HepG2 (cell line): ENCODE measurements around the gene TPI1. TPM values are rescaled to one million over a fixed set of nuclear protein-coding genes. Genes with fewer than 3 reads are reported as not detected.

Experiments used
- BCL6 ChIP-seq: IDR thresholded peaks from 2 replicates; pipeline ENCODE4 v1.6.1; 2016; ENCODE audit warnings: missing genetic modification reagents, missing compliant biosample characterization
- EP300 ChIP-seq, 3 experiments: sonication (generic) in 1 of 3; formaldehyde crosslinking in 1 of 3; IDR thresholded peaks; 2 replicates each; pipeline versions ENCODE4 v1.5.1 to v1.6.1; 2011 to 2020; ENCODE audit warnings: low read depth in 2 of 3, low read length in 2 of 3, borderline replicate concordance in 1 of 3, improper control_type of control experiment in 1 of 3, mild to moderate bottlenecking in 1 of 3, missing genetic modification reagents in 1 of 3, moderate library complexity in 1 of 3
- KDM2A ChIP-seq: sonication (generic); formaldehyde crosslinking; IDR thresholded peaks from 2 replicates; pipeline ENCODE4 v1.4.0; 2020; ENCODE audit warnings: low read depth, missing genetic modification reagents, borderline replicate concordance
- KLF11 ChIP-seq: IDR thresholded peaks from 2 replicates; pipeline ENCODE4 v1.6.1; 2016; ENCODE audit warnings: missing compliant biosample characterization
- RFXAP ChIP-seq: sonication (generic); formaldehyde crosslinking; IDR thresholded peaks from 2 replicates; pipeline ENCODE4 v1.4.0; 2020; ENCODE audit warnings: missing genetic modification reagents, borderline replicate concordance
- SALL1 ChIP-seq: sonication (generic); formaldehyde crosslinking; IDR thresholded peaks from 2 replicates; pipeline ENCODE4 v1.8.0; 2022; ENCODE audit warnings: mild to moderate bottlenecking, missing genetic modification reagents
- THAP11 ChIP-seq: IDR thresholded peaks from 2 replicates; pipeline ENCODE4 v1.6.1; 2016; ENCODE audit warnings: missing biosample characterization, missing genetic modification reagents
- ZBTB2 ChIP-seq: sonication (generic); formaldehyde crosslinking; IDR thresholded peaks from 2 replicates; pipeline ENCODE4 v1.8.0; 2022; ENCODE audit warnings: low read depth, missing genetic modification reagents
- ZNF407 ChIP-seq: sonication (generic); formaldehyde crosslinking; IDR thresholded peaks from one replicate; pipeline ENCODE4 v1.5.1; 2020; ENCODE audit warnings: mild to moderate bottlenecking, missing genetic modification reagents; ENCODE audit errors: not compliant biosample characterization
- ZSCAN29 ChIP-seq: sonication (generic); formaldehyde crosslinking; conservative IDR thresholded peaks from 2 replicates; pipeline ENCODE4 v1.4.0; 2020; ENCODE audit warnings: mild to moderate bottlenecking, missing genetic modification reagents
- polyA plus RNA-seq, 8 experiments: library from polyadenylated mRNA; depleted of rRNA in 3 of 8; stranded (reverse) in 7 of 8; unstranded in 1 of 8; fragments of >200 nt; fragmentation: Illumina TruSeq in 4 of 8; extraction: Trizol in 4 of 8; gene quantifications; 2 replicates each; pipeline versions ENCODE4 v1.2.1 to v1.2.3, GENCODE V29; 2011 to 2016; ENCODE audit warnings: low read depth in 4 of 8, missing spikeins in 1 of 8, mixed read lengths in 1 of 8; ENCODE audit not compliant: insufficient read depth in 1 of 8
- total RNA-seq, 5 experiments: library from RNA; depleted of rRNA; stranded (reverse); fragments of >200 nt; fragmentation: Illumina TruSeq; extraction: Trizol; gene quantifications; 2 replicates each; pipeline ENCODE4 v1.2.3, GENCODE V29; 2016; ENCODE audit warnings: low read depth in 1 of 5
- TF ChIP-seq, protein P1 (sequence below): IDR thresholded peaks from 2 replicates; pipeline ENCODE4 v1.6.1; 2018; ENCODE audit warnings: missing genetic modification reagents, mild to moderate bottlenecking, missing compliant biosample characterization
- TF ChIP-seq, protein P2 (sequence below): sonication (generic); formaldehyde crosslinking; IDR thresholded peaks from 2 replicates; pipeline ENCODE4 v1.5.1; 2020; ENCODE audit warnings: mild to moderate bottlenecking, missing genetic modification reagents, moderate library complexity
- TF ChIP-seq, protein P3 (sequence below): sonication (generic); formaldehyde crosslinking; IDR thresholded peaks from 2 replicates; pipeline ENCODE4 v1.5.1; 2020; ENCODE audit warnings: missing genetic modification reagents, mild to moderate bottlenecking, borderline replicate concordance

Gene TPI1
- total and polyA plus RNA-seq, 2 of the 13 experiments (the other 11 are each of a cell fraction or from before 2014, with no cell fraction given): 945 to 2,535 TPM

GRCh38 chr12:6873094-6874014 lies 6.0 kb downstream of the TPI1 start, which contains the start of gene SPSB2 (continued):
- peak; percentile 82; the same call in 1 of the 2 replicates for TF ChIP-seq ZBTB2 (CRISPR knock-in tag)
- TF ChIP-seq, protein P1, sequence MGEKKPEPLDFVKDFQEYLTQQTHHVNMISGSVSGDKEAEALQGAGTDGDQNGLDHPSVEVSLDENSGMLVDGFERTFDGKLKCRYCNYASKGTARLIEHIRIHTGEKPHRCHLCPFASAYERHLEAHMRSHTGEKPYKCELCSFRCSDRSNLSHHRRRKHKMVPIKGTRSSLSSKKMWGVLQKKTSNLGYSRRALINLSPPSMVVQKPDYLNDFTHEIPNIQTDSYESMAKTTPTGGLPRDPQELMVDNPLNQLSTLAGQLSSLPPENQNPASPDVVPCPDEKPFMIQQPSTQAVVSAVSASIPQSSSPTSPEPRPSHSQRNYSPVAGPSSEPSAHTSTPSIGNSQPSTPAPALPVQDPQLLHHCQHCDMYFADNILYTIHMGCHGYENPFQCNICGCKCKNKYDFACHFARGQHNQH (CRISPR knock-in tag): peak; percentile 61; the same call in 1 of the 2 replicates
- TF ChIP-seq, protein P2, sequence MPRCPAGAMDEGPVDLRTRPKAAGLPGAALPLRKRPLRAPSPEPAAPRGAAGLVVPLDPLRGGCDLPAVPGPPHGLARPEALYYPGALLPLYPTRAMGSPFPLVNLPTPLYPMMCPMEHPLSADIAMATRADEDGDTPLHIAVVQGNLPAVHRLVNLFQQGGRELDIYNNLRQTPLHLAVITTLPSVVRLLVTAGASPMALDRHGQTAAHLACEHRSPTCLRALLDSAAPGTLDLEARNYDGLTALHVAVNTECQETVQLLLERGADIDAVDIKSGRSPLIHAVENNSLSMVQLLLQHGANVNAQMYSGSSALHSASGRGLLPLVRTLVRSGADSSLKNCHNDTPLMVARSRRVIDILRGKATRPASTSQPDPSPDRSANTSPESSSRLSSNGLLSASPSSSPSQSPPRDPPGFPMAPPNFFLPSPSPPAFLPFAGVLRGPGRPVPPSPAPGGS (CRISPR knock-in tag): peak; percentile 26; the same call in 1 of the 2 replicates
- peak; percentile 87 for TF ChIP-seq SALL1 (CRISPR knock-in tag)
- 0 out of 4 replicates have a peak, but pooled peaks of 1 of the 2 experiments have one; percentile 5 for TF ChIP-seq EP300 (IDR thresholded peaks at IDR 0.05; ENCODE audit: low read depth in 2 of 2, low read length in 2 of 2)
- no peak for TF ChIP-seq EP300 (CRISPR knock-in tag; IDR thresholded peaks at IDR 0.05; ENCODE audit: borderline replicate concordance)
- no peak for TF ChIP-seq ZSCAN29 (CRISPR knock-in tag)
- TF ChIP-seq KLF11 (CRISPR knock-in tag): no peak
- TF ChIP-seq ZNF407 (CRISPR knock-in tag): no peak
- TF ChIP-seq, protein P3, sequence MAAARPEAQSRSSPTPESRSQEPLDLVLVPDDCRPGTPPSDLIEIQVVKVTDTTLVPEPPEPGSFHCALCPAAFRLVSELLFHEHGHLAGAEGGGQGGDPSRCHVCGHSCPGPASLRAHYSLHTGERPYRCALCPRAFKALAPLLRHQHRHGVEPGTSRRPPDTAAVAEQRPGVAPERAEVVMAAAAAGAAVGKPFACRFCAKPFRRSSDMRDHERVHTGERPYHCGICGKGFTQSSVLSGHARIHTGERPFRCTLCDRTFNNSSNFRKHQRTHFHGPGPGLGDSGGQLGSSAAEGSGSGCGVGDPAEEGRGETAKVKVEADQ (CRISPR knock-in tag): peak; percentile 5; the same call in 1 of the 2 replicates
- TF ChIP-seq KDM2A: peak; percentile 90
- TF ChIP-seq RFXAP (CRISPR knock-in tag): no peak
- TF ChIP-seq THAP11: peak; percentile 76
- 0 out of 2 replicates have a peak, but pooled peaks have one; percentile 40 for TF ChIP-seq BCL6 (CRISPR knock-in tag)
